K562 (cell line): Measurements from ENCODE around the gene UHMK1. TPM values are rescaled to one million over a fixed set of nuclear protein-coding genes. Genes with fewer than 3 reads are reported as not detected.

Experiments used
- ATAC-seq: fragments of 200-7000 bp; cut with Tn5 transposase; 3 replicates; pipeline ENCODE4 v1.9.1; 2020; ENCODE audit warnings: moderate library complexity
- BruUV-seq: library from RNA; stranded (reverse); fragments of 400-500 nt; replicated peaks from 2 replicates; lab custom pipeline; 2021; lab: Mats Ljungman, UMichigan
- CTCF ChIA-PET: fragments of 300-600 bp; formaldehyde crosslinking; extraction: SDS; loops from one replicate; lab custom pipeline; 2021; ENCODE audit warnings: low intra/inter-chr PET ratio; lab: Yijun Ruan, JAX
- POLR2A ChIA-PET: fragments of 300-600, 350-650 bp; sonication (Branson Sonifier 250); formaldehyde crosslinking; extraction: SDS; loops from one replicate; lab custom pipeline; 2021; ENCODE audit warnings: antibody characterized with exemption, inconsistent platforms; lab: Yijun Ruan, JAX
- DNase-seq, 4 experiments: peaks; one replicate each; pipeline versions ENCODE4 v3.0.0 to v3.0.0-alpha.2; 2011 to 2018; ENCODE audit warnings: low spot score in 3 of 4, mixed read lengths in 3 of 4; ENCODE audit errors: extremely low read depth in 1 of 4
- FAIRE-seq: peaks from 2 replicates; lab custom pipeline; 2011; peaks lifted over from hg19 to GRCh38; lab: Jason Lieb, UNC
- H2AFZ ChIP-seq: 2 replicates; pipeline ENCODE4 v1.6.0; 2011; ENCODE audit warnings: low read depth, low read length, control low read depth, inconsistent platforms
- H3K27ac ChIP-seq: fragments of 200-600 bp; 3 replicates; pipeline ENCODE4 v1.8.0; 2011; ENCODE audit warnings: low read depth, mild to moderate bottlenecking, control low read depth, inconsistent platforms, low read length, moderate library complexity, mixed read lengths; ENCODE audit errors: extremely low read depth
- H3K27me3 ChIP-seq, 2 experiments: fragments of 300-600 bp in 1 of 2; 2 replicates in 1 of 2; 3 replicates in 1 of 2; pipeline versions ENCODE4 v1.6.0 to v1.8.0; 2011; ENCODE audit warnings: inconsistent platforms in 2 of 2, low read length in 2 of 2, mild to moderate bottlenecking in 1 of 2, mixed read lengths in 1 of 2, moderate library complexity in 1 of 2; ENCODE audit not compliant: control insufficient read depth in 2 of 2, insufficient read depth in 2 of 2
- H3K36me3 ChIP-seq: fragments of 300-600 bp; 3 replicates; pipeline ENCODE4 v1.8.0; 2011; ENCODE audit warnings: mild to moderate bottlenecking, low read length, inconsistent platforms; ENCODE audit not compliant: control insufficient read depth, insufficient read depth
- H3K4me1 ChIP-seq, 2 experiments: fragments of 200-600 bp in 1 of 2; replicated peaks in 1 of 2; 2 replicates in 1 of 2; 3 replicates in 1 of 2; pipeline versions ENCODE4 v1.5.1 to v1.8.0; 2011; ENCODE audit warnings: inconsistent platforms in 2 of 2, low read length in 2 of 2, mild to moderate bottlenecking in 1 of 2, mixed read lengths in 1 of 2, moderate library complexity in 1 of 2; ENCODE audit not compliant: control insufficient read depth in 2 of 2, insufficient read depth in 2 of 2
- H3K4me2 ChIP-seq: 2 replicates; pipeline ENCODE4 v1.6.1; 2011; ENCODE audit warnings: low read length, control low read depth, inconsistent platforms, mixed read lengths; ENCODE audit not compliant: insufficient read depth
- H3K4me3 ChIP-seq: fragments of 200-600 bp; sonication (generic), shearing (Covaris generic); 2 replicates; pipeline ENCODE4 v1.5.1; 2016; ENCODE audit warnings: control low read depth, inconsistent platforms
- H3K79me2 ChIP-seq: fragments of 200-600 bp; 3 replicates; pipeline ENCODE4 v1.8.0; 2011; ENCODE audit warnings: low read length, inconsistent platforms; ENCODE audit not compliant: control insufficient read depth, insufficient read depth
- H3K9ac ChIP-seq, 2 experiments: 2 replicates each; pipeline versions ENCODE4 v1.6.0 to v1.6.1; 2011; ENCODE audit warnings: low read depth in 2 of 2, low read length in 2 of 2, control low read depth in 1 of 2, inconsistent platforms in 1 of 2, mild to moderate bottlenecking in 1 of 2, mixed read lengths in 1 of 2; ENCODE audit not compliant: insufficient read depth in 1 of 2
- H3K9me1 ChIP-seq: one replicate; pipeline ENCODE4 v1.6.0; 2011; ENCODE audit warnings: inconsistent platforms, mild to moderate bottlenecking, low read length, moderate library complexity; ENCODE audit not compliant: control insufficient read depth, insufficient read depth
- H3K9me3 ChIP-seq: replicated peaks from 2 replicates; pipeline ENCODE4 v1.5.1; 2011; ENCODE audit warnings: low read depth, low read length, inconsistent platforms; ENCODE audit not compliant: control insufficient read depth, insufficient read depth
- H4K20me1 ChIP-seq: replicated peaks from 2 replicates; pipeline ENCODE4 v1.6.1; 2011; ENCODE audit warnings: low read length, inconsistent platforms, mixed read lengths; ENCODE audit not compliant: control insufficient read depth, insufficient read depth
- CHD2 ChIP-seq: IDR thresholded peaks from 2 replicates; pipeline ENCODE4 v1.6.1; 2011; ENCODE audit warnings: low read depth, low read length
- HMBOX1 ChIP-seq: sonication (generic); IDR thresholded peaks from 2 replicates; pipeline ENCODE4 v1.6.1; 2016
- PHF20 ChIP-seq: fragments of 450-650 bp; IDR thresholded peaks from 2 replicates; pipeline ENCODE4 v1.6.1; 2018; ENCODE audit not compliant: partially characterized antibody
- PKNOX1 ChIP-seq: fragments of 450-650 bp; IDR thresholded peaks from 2 replicates; pipeline ENCODE4 v1.6.1; 2016
- WGBS: fragments of 100-300 bp; shearing (Covaris generic); methylation state at CpG from one replicate; pipeline ENCODE4 v1.1.6; 2016; ENCODE audit warnings: low coverage, mixed read lengths; ENCODE audit not compliant: insufficient coverage; ENCODE audit errors: missing lambda C conversion rate; 5-methylcytosine and 5-hydroxymethylcytosine counted together
- in situ Hi-C: fragments of 300-500 bp; cut with MboI; formaldehyde crosslinking; loops from 4 replicates; pipeline ENCODE4 v1.15.0; 2018; ENCODE audit warnings: inconsistent platforms, mixed read lengths
- intact Hi-C: fragments of 100-400 bp; cut with micrococcal nuclease; formaldehyde crosslinking; loops from 2 replicates; pipeline ENCODE4 v1.14.2; 2022
- polyA plus RNA-seq, 8 experiments: library from polyadenylated mRNA; depleted of rRNA in 4 of 8; stranded (reverse) in 5 of 8; unstranded in 3 of 8; fragments of >200 nt; fragmentation: Nextera tagmentation in 2 of 8; fragmentation: Illumina TruSeq in 1 of 8; extraction: Ambion mirVana in 2 of 8; extraction: Trizol in 1 of 8; gene quantifications; 2 replicates each; pipeline versions ENCODE4 v1.2.1 to v1.2.3, GENCODE V29; 2011 to 2014; ENCODE audit warnings: inconsistent platforms in 1 of 8, missing spikeins in 1 of 8
- total RNA-seq, 7 experiments: library from RNA; depleted of rRNA in 6 of 7; stranded (reverse); fragments of >200 nt in 6 of 7; fragmentation: Illumina TruSeq in 2 of 7; extraction: Trizol in 2 of 7; gene quantifications; 2 replicates each; pipeline versions ENCODE4 v1.2.1 to v1.2.3, GENCODE V29; 2011 to 2021; ENCODE audit warnings: low replicate concordance in 1 of 7

The UHMK1 gene
- total and polyA plus RNA-seq, 9 of the 15 experiments (the other 6 are each of a cell fraction or from before 2014, with no cell fraction given): 13.1 to 72.4 (median 38.3) TPM

- 65% methylated on average over 7 of the region's 7 CpGs for WGBS
- Histone ChIP-seq H3K4me1 (no peaks in the 10 kb centered on the region), H4K20me1 (no peaks in the 10 kb centered on the region), H3K4me2 (no peak overlapping the region), H3K4me3 (no peak overlapping the region), H3K27ac (no peak overlapping the region), H3K36me3 (peaks cover 37% of the 10 kb centered on the region), H3K9ac (no peak overlapping the region), H3K79me2 (0 out of 3 replicates have a peak, but pooled peaks cover 6% of the 10 kb centered on the region), H2AFZ (no peak overlapping the region), H3K9me1 (no peaks in the 10 kb centered on the region), H3K9me3 (no peaks in the 10 kb centered on the region), H3K27me3 (no peaks in the 10 kb centered on the region)
- intact Hi-C loops (no loop called here), in situ Hi-C loops (no loop called here)
- DNase-seq (no peak), ATAC-seq (peak; percentile 57), FAIRE-seq (no peak)
- ChIA-PET POLR2A (interaction anchor here (0.6 to 1.5 kb wide), 3 partner anchors 9 to 133 kb away, joined by 3 to 6 read pairs (median 4); no protein-coding TSS in a partner anchor), CTCF (no interaction called here)
- no TSS peak for BruUV-seq
- TF ChIP-seq HMBOX1 (peak; percentile 66), CHD2 (no peak)
Measured at GRCh38 chr1:162530307-162530987, 32.8 kb downstream of the UHMK1 start.

GRCh38 chr1:162530988-162531319, 33.3 kb downstream of the UHMK1 start:
- POLR2A ChIA-PET: interaction anchor here (0.6 to 1.5 kb wide), 2 partner anchors 9 to 134 kb away, joined by 4 to 6 read pairs; no protein-coding TSS in a partner anchor
- in situ Hi-C loops (no loop called here), intact Hi-C loops (no loop called here)
- 0 out of 3 replicates have a peak, but pooled peaks cover 6% of the 10 kb centered on the region for H3K79me2 ChIP-seq
- H3K36me3 ChIP-seq: peaks cover 32% of the 10 kb centered on the region
- H4K20me1 ChIP-seq: no peaks in the 10 kb centered on the region
- CTCF ChIA-PET: no interaction called here
- no peak for ATAC-seq
- H3K9me1 ChIP-seq: no peaks in the 10 kb centered on the region
- H3K27ac ChIP-seq: no peak overlapping the region
- no peak overlapping the region for H3K4me3 ChIP-seq
- H3K27me3 ChIP-seq: no peaks in the 10 kb centered on the region
- FAIRE-seq: no peak
- H3K9me3 ChIP-seq: no peaks in the 10 kb centered on the region
- 100% methylated on average over 1 of the region's 1 CpG for WGBS
- H2AFZ ChIP-seq: no peak overlapping the region
- TF ChIP-seq PKNOX1: peak; percentile 62
- no peak for TF ChIP-seq PHF20
- no peak for DNase-seq
- H3K9ac ChIP-seq: no peak overlapping the region
- no peaks in the 10 kb centered on the region for H3K4me1 ChIP-seq
- no peak overlapping the region for H3K4me2 ChIP-seq
- no TSS peak for BruUV-seq
